SU-DHL-6 (cell line): ENCODE data around the gene SYT2.

Experiments
- EZH2phosphoT487 ChIP-seq: fragments of 200-600 bp; sonication (generic), shearing (Covaris generic); conservative IDR thresholded peaks from 2 replicates; pipeline ENCODE4 v1.6.1; 2018; ENCODE audit warnings: mild to moderate bottlenecking, antibody characterized with exemption, low read length, moderate library complexity, mixed read lengths
- TF ChIP-seq, protein P1 (sequence below): fragments of 200-600 bp; sonication (generic); IDR thresholded peaks from one replicate; pipeline ENCODE4 v1.5.1; 2017; ENCODE audit warnings: antibody characterized with exemption, mild to moderate bottlenecking, low read length, moderate library complexity; ENCODE audit not compliant: insufficient read depth, poor library complexity, severe bottlenecking

DNA sequence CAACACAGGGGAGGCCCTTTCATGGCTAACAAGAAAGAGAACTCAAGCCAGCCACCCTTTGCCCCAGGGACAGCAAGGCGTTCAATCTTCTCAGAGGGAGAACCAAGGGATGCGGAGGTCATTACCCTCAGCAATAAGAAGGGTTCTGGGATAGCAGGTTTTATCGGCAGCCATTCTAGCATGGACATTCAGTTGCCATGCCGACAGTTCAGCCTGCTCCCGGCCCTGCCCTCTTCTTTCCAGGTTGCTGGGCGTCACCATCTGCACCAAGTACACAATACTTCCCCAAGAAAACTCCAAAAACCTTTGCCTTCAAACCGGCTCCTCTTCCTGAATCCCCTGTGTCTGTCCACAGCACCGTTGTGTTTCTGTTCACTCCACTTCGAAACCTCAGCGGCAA lies 47.1 kb downstream of the SYT2 start:
- TF ChIP-seq, protein P1, sequence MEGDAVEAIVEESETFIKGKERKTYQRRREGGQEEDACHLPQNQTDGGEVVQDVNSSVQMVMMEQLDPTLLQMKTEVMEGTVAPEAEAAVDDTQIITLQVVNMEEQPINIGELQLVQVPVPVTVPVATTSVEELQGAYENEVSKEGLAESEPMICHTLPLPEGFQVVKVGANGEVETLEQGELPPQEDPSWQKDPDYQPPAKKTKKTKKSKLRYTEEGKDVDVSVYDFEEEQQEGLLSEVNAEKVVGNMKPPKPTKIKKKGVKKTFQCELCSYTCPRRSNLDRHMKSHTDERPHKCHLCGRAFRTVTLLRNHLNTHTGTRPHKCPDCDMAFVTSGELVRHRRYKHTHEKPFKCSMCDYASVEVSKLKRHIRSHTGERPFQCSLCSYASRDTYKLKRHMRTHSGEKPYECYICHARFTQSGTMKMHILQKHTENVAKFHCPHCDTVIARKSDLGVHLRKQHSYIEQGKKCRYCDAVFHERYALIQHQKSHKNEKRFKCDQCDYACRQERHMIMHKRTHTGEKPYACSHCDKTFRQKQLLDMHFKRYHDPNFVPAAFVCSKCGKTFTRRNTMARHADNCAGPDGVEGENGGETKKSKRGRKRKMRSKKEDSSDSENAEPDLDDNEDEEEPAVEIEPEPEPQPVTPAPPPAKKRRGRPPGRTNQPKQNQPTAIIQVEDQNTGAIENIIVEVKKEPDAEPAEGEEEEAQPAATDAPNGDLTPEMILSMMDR = no peak
- TF ChIP-seq EZH2phosphoT487 = no peak
